IMR-90 (cell line): Measurements from ENCODE around the gene GPC5.

Experiments used
- CTCF ChIP-seq: conservative IDR thresholded peaks from 2 replicates; pipeline ENCODE4 v1.5.1; 2012; ENCODE audit warnings: mild to moderate bottlenecking, low read depth, low read length, improper control_type of control experiment
- MAFK ChIP-seq: IDR thresholded peaks from 2 replicates; pipeline ENCODE4 v1.6.1; 2012; ENCODE audit warnings: low read depth, low read length, improper control_type of control experiment
- MAZ ChIP-seq: IDR thresholded peaks from 2 replicates; pipeline ENCODE4 v1.6.1; 2012; ENCODE audit warnings: low read depth, mild to moderate bottlenecking, low read length, improper control_type of control experiment, moderate library complexity, borderline replicate concordance
- POLR2A ChIP-seq: IDR thresholded peaks from 2 replicates; pipeline ENCODE4 v1.6.1; 2012; ENCODE audit warnings: mild to moderate bottlenecking, low read depth, low read length

GRCh38 chr13:92459306-92459705 lies 1060.9 kb downstream of the GPC5 start:
- TF ChIP-seq CTCF = no peak
- no peak for TF ChIP-seq MAFK
- TF ChIP-seq MAZ = no peak
- no peak for TF ChIP-seq POLR2A
